ENCODE measurements around the gene C11orf42. TPM values are rescaled to one million over a fixed set of nuclear protein-coding genes. Genes with fewer than 3 reads are reported as not detected.

The C11orf42 gene
- total RNA-seq, 1 experiment from 2014 or later: not detected

DNA sequence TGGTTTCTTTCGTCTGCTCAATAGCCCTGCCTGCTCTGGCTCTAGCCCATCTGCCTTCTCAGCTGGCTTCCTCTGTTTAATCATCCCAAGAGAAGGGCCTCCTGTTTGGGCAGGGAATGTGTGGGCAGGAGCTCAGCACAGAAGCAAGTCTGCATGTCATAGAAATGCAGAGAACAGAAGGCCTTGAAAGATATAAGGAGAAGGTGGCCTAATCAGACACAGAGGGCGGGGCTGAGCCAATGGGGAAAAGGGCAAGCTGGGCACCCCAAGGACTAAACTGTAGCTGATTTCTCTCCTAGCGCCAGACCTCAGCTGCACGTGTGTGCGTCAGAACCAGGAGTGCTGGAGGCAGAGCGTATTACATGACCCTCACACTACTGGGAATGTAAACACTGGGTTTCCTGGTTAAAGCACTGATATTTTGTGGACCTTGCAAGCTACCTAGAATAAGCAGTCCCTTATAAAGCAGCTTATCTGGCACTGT, 46.7 kb downstream of the C11orf42 start:
- Histone ChIP-seq H2AFZ (ENCODE audit: low read length) (no peak overlapping the region), H3F3A (ENCODE audit: low read length, unreplicated experiment) (no peaks in the 10 kb centered on the region), H3K9me2 (replicated peaks; ENCODE audit: low read length) (no peaks in the 10 kb centered on the region), H3K27ac (ENCODE audit: low read length) (no peak overlapping the region), H3K36me3 (ENCODE audit: low read depth, low read length) (no peaks in the 10 kb centered on the region), H3K4me2 (ENCODE audit: low read length) (no peak overlapping the region), H4K20me1 (ENCODE audit: low read length) (no peaks in the 10 kb centered on the region), H3K79me2 (ENCODE audit: low read length) (no peaks in the 10 kb centered on the region), H3K4me3 (ENCODE audit: low read length) (no peak overlapping the region), H3K4me1 (ENCODE audit: insufficient read depth, low read length) (no peaks in the 10 kb centered on the region), H3K9ac (ENCODE audit: low read length) (no peak overlapping the region), H3K27me3 (ENCODE audit: low read length) (peaks cover 25% of the 10 kb centered on the region), H3K9me3 (ENCODE audit: low read length) (no peaks in the 10 kb centered on the region)
- DNase-seq (no peak), ATAC-seq (no peak)
- intact Hi-C loops (cut with micrococcal nuclease): loop anchor here (1.0 to 2.0 kb wide), 2 partner anchors 63 to 101 kb away; no protein-coding TSS in a partner anchor
- ChIA-PET CTCF (interaction anchor here (0.8 to 2.5 kb wide), 2 partner anchors 44 to 111 kb away, joined by 6 to 15 read pairs; no protein-coding TSS in a partner anchor), POLR2A (ENCODE audit: unreplicated experiment) (no interaction called here)
- BruUV-seq (replicated peaks): no TSS peak
- TF ChIP-seq EZH2 (IDR thresholded peaks at IDR 0.05; ENCODE audit: low read length, unreplicated experiment) (no peak), EZH2phosphoT487 (IDR thresholded peaks at IDR 0.05; ENCODE audit: borderline replicate concordance, low read length) (no peak)
- TF ChIP-seq, protein P1, sequence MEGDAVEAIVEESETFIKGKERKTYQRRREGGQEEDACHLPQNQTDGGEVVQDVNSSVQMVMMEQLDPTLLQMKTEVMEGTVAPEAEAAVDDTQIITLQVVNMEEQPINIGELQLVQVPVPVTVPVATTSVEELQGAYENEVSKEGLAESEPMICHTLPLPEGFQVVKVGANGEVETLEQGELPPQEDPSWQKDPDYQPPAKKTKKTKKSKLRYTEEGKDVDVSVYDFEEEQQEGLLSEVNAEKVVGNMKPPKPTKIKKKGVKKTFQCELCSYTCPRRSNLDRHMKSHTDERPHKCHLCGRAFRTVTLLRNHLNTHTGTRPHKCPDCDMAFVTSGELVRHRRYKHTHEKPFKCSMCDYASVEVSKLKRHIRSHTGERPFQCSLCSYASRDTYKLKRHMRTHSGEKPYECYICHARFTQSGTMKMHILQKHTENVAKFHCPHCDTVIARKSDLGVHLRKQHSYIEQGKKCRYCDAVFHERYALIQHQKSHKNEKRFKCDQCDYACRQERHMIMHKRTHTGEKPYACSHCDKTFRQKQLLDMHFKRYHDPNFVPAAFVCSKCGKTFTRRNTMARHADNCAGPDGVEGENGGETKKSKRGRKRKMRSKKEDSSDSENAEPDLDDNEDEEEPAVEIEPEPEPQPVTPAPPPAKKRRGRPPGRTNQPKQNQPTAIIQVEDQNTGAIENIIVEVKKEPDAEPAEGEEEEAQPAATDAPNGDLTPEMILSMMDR (conservative IDR thresholded peaks at IDR 0.05; ENCODE audit: low read depth, low read length): no peak

DNA sequence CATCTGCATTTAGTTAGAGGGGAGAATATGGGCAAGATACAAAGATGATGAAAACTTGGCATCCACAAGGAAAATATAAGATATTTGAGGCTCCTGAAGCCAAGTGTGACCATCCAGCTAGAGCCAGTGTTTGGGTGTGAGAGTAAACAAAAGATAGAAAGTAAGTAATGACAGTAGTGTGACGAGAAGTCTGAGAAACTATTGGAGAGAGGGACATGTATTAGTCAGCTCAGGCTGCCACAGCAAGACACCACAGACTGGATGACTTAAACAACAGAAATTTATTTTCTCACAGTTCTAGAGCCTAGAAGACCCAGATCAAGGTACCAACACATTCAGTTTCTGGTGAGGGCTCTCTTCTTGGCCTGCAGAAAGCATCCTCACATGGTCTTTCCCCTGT, 47.8 kb downstream of the C11orf42 start:
- Histone ChIP-seq H3K4me2 (ENCODE audit: low read length) (no peak overlapping the region), H3K4me1 (ENCODE audit: insufficient read depth, low read length) (no peaks in the 10 kb centered on the region), H3K9me3 (ENCODE audit: low read length) (no peaks in the 10 kb centered on the region), H3K4me3 (ENCODE audit: low read length) (no peak overlapping the region), H3K79me2 (ENCODE audit: low read length) (no peaks in the 10 kb centered on the region), H3K27ac (ENCODE audit: low read length) (no peak overlapping the region), H3K9me2 (replicated peaks; ENCODE audit: low read length) (no peaks in the 10 kb centered on the region), H3K9ac (ENCODE audit: low read length) (no peak overlapping the region), H4K20me1 (ENCODE audit: low read length) (no peaks in the 10 kb centered on the region), H3K27me3 (ENCODE audit: low read length) (peaks cover 36% of the 10 kb centered on the region), H3K36me3 (ENCODE audit: low read depth, low read length) (no peaks in the 10 kb centered on the region), H2AFZ (ENCODE audit: low read length) (no peak overlapping the region), H3F3A (ENCODE audit: low read length, unreplicated experiment) (no peaks in the 10 kb centered on the region)
- BruUV-seq (replicated peaks): no TSS peak
- no peak for ATAC-seq
- no peak for TF ChIP-seq EZH2phosphoT487 (IDR thresholded peaks at IDR 0.05; ENCODE audit: borderline replicate concordance, low read length)
- TF ChIP-seq, protein P1 (conservative IDR thresholded peaks at IDR 0.05; ENCODE audit: low read depth, low read length): no peak
- no peak for TF ChIP-seq EZH2 (IDR thresholded peaks at IDR 0.05; ENCODE audit: low read length, unreplicated experiment)
- intact Hi-C loops (cut with micrococcal nuclease): no loop called here
- ChIA-PET POLR2A (ENCODE audit: unreplicated experiment) (interaction anchor here (0.7 kb wide), 1 partner anchor 19 kb away, joined by 5 read pairs; the partner anchor contains the start of gene FHIP1B), CTCF (no interaction called here)
- no peak for DNase-seq

DNA sequence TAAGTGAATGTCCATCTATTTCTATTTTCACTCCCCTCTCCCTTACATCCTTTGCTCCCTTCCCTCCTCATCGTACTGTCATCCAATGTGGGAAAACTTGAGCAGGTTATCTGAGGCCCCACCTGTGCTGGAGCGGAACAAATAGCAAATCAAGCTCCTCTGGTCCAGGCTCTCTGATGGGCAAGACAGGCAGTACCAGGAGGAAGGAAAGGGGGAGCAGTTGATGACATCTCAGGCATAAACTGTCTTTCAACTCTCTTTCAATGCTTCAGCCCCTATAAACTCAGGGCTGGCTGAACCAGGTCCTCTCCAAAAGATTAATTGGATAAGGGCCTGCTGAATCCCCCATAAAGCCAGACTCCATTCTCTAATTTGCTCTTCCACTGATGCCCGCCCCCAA, 52.8 kb downstream of the C11orf42 start:
- no peak for DNase-seq
- TF ChIP-seq, protein P1 (conservative IDR thresholded peaks at IDR 0.05; ENCODE audit: low read depth, low read length): no peak
- TF ChIP-seq EZH2phosphoT487 (IDR thresholded peaks at IDR 0.05; ENCODE audit: borderline replicate concordance, low read length) (no peak), EZH2 (IDR thresholded peaks at IDR 0.05; ENCODE audit: low read length, unreplicated experiment) (no peak)
- Histone ChIP-seq H3K27ac (ENCODE audit: low read length) (no peak overlapping the region), H3F3A (ENCODE audit: low read length, unreplicated experiment) (no peaks in the 10 kb centered on the region), H2AFZ (ENCODE audit: low read length) (no peak overlapping the region), H3K36me3 (ENCODE audit: low read depth, low read length) (no peaks in the 10 kb centered on the region), H4K20me1 (ENCODE audit: low read length) (no peaks in the 10 kb centered on the region), H3K4me1 (ENCODE audit: insufficient read depth, low read length) (no peaks in the 10 kb centered on the region), H3K9me3 (ENCODE audit: low read length) (no peaks in the 10 kb centered on the region), H3K9me2 (replicated peaks; ENCODE audit: low read length) (no peaks in the 10 kb centered on the region), H3K79me2 (ENCODE audit: low read length) (no peaks in the 10 kb centered on the region), H3K9ac (ENCODE audit: low read length) (no peak overlapping the region), H3K4me3 (ENCODE audit: low read length) (no peak overlapping the region), H3K4me2 (ENCODE audit: low read length) (no peak overlapping the region), H3K27me3 (ENCODE audit: low read length) (peaks cover 81% of the 10 kb centered on the region)
- CTCF ChIA-PET: no interaction called here
- ATAC-seq: no peak
- no TSS peak for BruUV-seq (replicated peaks)
- intact Hi-C loops (cut with micrococcal nuclease): no loop called here
- POLR2A ChIA-PET (ENCODE audit: unreplicated experiment): no interaction called here

Data from PC-3 (cell line).